Prostate gland (tissue), 2 donors: Measurements from ENCODE around the gene SKA3. TPM values are rescaled to one million over a fixed set of nuclear protein-coding genes. Genes with fewer than 3 reads are reported as not detected.

ENCODE experiments used
- DNase-seq: peaks from one replicate; pipeline ENCODE4 v3.0.0-alpha.2; 2019; ENCODE audit warnings: low spot score
- H3K27ac ChIP-seq, 2 donors: fragments of 200-600 bp; sonication (generic); 2 replicates each; pipeline ENCODE4 v1.5.1; 2017 to 2019
- H3K27me3 ChIP-seq: fragments of 200-600 bp; sonication (generic); replicated peaks from 2 replicates; pipeline ENCODE4 v1.5.1; 2019; ENCODE audit not compliant: insufficient read depth
- H3K36me3 ChIP-seq, 2 donors: fragments of 200-600 bp; sonication (generic); 1 replicate in 1 of 2; 2 replicates in 1 of 2; pipeline versions ENCODE4 v1.5.1 to v1.8.1; 2017 to 2019
- H3K4me1 ChIP-seq: fragments of 200-600 bp; sonication (generic); replicated peaks from 2 replicates; pipeline ENCODE4 v1.5.1; 2019
- H3K4me3 ChIP-seq, 2 donors: fragments of 200-600 bp; sonication (generic); 2 replicates each; pipeline ENCODE4 v1.5.1; 2017 to 2019
- H3K9me3 ChIP-seq: fragments of 200-600 bp; sonication (generic); 2 replicates; pipeline ENCODE4 v1.5.1; 2017
- POLR2A ChIP-seq: fragments of 450-650 bp; IDR thresholded peaks from one replicate; pipeline ENCODE4 v1.6.1; 2016; ENCODE audit warnings: antibody characterized with exemption, mild to moderate bottlenecking
- POLR2AphosphoS5 ChIP-seq: sonication (generic); formaldehyde crosslinking; IDR thresholded peaks from one replicate; pipeline ENCODE4 v1.6.1; 2017; ENCODE audit warnings: antibody characterized with exemption
- WGBS: methylation state at CpG from one replicate; pipeline ENCODE4 v1.1.5; 2018; 5-methylcytosine and 5-hydroxymethylcytosine counted together
- intact Hi-C: fragments of 100-400 bp; cut with DNase I; formaldehyde crosslinking; loops from one replicate; pipeline ENCODE4 v1.14.2; 2022
- total RNA-seq, 2 donors: library from RNA; depleted of rRNA; stranded (reverse); fragments of >200 nt; gene quantifications; one replicate each; pipeline ENCODE4 v1.1.0, GENCODE V29; 2016
- TF ChIP-seq, protein P1 (sequence below), 4 experiments: fragments of 200-600 bp in 2 of 4; fragments of 450-650 bp in 2 of 4; sonication (generic) in 2 of 4; IDR thresholded peaks; 1 replicate in 3 of 4; 2 replicates in 1 of 4; pipeline ENCODE4 v1.5.1; 2016 to 2019; ENCODE audit warnings: antibody characterized with exemption in 4 of 4, mild to moderate bottlenecking in 2 of 4, moderate library complexity in 2 of 4

The SKA3 gene
- total RNA-seq, 2 donors from 2014 or later: 0.59 to 4.3 TPM

DNA sequence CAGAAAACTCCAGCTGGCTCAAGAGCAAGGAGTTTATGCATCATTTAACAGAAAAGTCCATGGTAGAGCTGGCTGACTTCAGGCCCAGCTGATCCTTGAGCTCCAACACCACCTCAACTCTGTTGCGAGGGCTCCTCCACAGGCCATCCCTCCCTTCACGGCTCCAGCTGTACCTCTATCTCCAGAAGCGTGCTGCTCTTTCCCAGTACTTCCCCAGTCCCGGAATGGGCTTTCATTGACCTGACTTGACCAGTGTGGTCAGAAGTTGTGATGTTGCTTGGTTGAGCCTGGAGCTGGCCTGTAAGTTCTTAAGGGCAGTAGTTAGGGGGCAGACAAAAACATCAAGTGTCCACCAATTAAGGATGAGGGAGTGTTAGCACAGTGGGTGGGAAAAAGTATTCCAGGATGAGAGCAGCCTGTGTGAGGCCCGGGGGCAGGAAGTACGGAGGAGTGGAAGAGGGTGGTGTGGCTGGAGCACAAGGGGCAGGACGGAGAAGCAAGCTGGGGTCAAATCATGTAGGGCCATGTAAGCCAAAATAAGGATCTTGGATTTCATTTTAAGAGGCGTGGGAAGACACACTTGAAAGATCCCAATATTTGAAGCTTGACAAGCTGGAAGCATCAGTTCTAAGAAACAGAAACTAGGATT, 24.0 kb downstream of the SKA3 start:
- H3K9me3 ChIP-seq: no peaks in the 10 kb centered on the region
- no peaks in the 10 kb centered on the region for H3K27me3 ChIP-seq
- intact Hi-C loops: no loop called here
- TF ChIP-seq POLR2A (no peak), POLR2AphosphoS5 (no peak)
- TF ChIP-seq, protein P1, sequence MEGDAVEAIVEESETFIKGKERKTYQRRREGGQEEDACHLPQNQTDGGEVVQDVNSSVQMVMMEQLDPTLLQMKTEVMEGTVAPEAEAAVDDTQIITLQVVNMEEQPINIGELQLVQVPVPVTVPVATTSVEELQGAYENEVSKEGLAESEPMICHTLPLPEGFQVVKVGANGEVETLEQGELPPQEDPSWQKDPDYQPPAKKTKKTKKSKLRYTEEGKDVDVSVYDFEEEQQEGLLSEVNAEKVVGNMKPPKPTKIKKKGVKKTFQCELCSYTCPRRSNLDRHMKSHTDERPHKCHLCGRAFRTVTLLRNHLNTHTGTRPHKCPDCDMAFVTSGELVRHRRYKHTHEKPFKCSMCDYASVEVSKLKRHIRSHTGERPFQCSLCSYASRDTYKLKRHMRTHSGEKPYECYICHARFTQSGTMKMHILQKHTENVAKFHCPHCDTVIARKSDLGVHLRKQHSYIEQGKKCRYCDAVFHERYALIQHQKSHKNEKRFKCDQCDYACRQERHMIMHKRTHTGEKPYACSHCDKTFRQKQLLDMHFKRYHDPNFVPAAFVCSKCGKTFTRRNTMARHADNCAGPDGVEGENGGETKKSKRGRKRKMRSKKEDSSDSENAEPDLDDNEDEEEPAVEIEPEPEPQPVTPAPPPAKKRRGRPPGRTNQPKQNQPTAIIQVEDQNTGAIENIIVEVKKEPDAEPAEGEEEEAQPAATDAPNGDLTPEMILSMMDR (IDR thresholded peaks at IDR 0.05): no peak
- H3K36me3 ChIP-seq: no peaks in the 10 kb centered on the region
- H3K27ac ChIP-seq: no peak overlapping the region
- no peak overlapping the region for H3K4me3 ChIP-seq
- DNase-seq: no peak
- no peaks in the 10 kb centered on the region for H3K4me1 ChIP-seq
- 85% methylated on average over 8 of the region's 8 CpGs for WGBS

DNA sequence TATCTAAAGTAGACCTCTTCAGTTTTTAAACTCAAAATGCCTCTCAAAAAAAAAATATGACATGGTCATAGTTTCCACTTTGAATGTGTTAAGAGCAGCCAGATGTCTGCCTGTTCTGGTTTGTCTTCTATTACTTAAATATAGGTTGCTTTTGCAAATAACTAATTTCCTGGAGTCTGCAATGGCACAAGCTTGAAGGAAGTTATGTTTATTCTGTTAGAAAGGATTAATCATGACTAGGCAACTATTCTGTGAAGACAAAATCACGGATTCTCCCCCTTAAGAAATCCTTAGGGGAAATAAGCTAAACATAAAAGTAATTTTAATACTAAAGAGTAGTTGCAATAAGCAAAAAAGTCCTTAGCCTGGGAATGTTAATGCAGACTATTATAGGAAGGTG, 26.3 kb downstream of the SKA3 start:
- DNase-seq: no peak
- Histone ChIP-seq H3K4me1 (no peaks in the 10 kb centered on the region), H3K36me3 (no peaks in the 10 kb centered on the region), H3K9me3 (no peaks in the 10 kb centered on the region), H3K27ac (no peak overlapping the region), H3K4me3 (no peak overlapping the region), H3K27me3 (no peaks in the 10 kb centered on the region)
- WGBS: 85% methylated on average over 1 of the region's 1 CpG
- intact Hi-C loops: no loop called here
- TF ChIP-seq POLR2AphosphoS5 (no peak), POLR2A (no peak)
- TF ChIP-seq, protein P1 (IDR thresholded peaks at IDR 0.05): no peak

DNA sequence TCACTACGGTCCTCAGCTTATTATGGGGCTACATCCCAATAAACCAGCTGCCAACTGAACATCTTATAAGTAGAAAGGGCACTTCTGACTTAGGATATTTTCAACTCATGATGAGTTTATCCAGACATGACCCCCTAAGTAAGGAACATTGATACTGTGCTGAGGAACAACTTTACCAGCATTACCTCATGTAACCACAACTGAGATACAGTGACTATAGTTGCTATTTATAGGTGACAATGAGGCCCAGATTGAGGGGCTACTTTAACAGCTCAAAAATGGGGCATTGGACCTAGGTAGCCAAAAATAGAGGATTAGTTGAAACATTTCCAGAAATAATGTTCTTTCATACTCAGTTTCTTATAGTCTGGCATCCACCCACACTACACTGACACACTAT, 26.8 kb downstream of the SKA3 start:
- no peak for DNase-seq
- Histone ChIP-seq H3K9me3 (no peaks in the 10 kb centered on the region), H3K4me1 (no peaks in the 10 kb centered on the region), H3K4me3 (no peak overlapping the region), H3K27me3 (no peaks in the 10 kb centered on the region), H3K27ac (no peak overlapping the region), H3K36me3 (no peaks in the 10 kb centered on the region)
- intact Hi-C loops: no loop called here
- TF ChIP-seq POLR2AphosphoS5: no peak
- TF ChIP-seq POLR2A: no peak
- TF ChIP-seq, protein P1 (IDR thresholded peaks at IDR 0.05): no peak
- 67% methylated on average over 1 of the region's 1 CpG for WGBS

DNA sequence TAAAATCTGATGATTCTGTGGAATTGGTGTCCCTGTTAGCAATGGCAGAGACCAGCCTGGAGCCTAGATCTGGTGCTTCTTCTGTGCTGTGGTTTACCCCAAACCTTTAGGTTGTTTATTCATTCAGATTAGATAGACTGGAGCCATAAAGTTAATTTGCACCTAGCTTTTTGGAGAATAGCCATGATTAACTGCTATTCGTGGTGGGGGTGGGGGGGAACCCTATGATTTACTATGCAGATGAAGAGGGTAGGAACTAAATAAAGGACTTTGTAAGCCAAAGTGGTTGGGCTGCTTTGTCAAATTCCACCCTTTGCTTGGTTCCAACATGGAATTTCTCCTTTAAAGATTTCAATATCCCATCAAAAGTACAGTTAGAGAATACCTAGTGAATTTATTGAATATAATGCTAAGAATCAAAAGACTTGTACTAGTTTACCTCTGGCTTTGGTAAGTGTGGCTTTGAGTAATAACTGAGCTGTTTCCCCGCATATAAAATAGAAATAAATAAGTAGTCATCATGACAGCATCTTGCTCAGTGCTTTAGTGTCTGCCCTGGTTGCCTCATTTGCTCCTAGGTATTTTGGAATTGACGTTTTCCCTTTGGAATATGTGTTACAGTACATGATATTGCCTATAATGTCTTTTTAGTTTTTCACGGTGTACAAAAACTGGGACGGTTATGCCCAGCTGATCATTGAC, 27.6 kb downstream of the SKA3 start:
- Histone ChIP-seq H3K36me3 (no peaks in the 10 kb centered on the region), H3K27ac (no peak overlapping the region), H3K4me1 (no peaks in the 10 kb centered on the region), H3K27me3 (no peaks in the 10 kb centered on the region), H3K4me3 (no peak overlapping the region), H3K9me3 (no peaks in the 10 kb centered on the region)
- TF ChIP-seq POLR2AphosphoS5 (no peak), POLR2A (no peak)
- TF ChIP-seq, protein P1 (IDR thresholded peaks at IDR 0.05): no peak
- WGBS: 72% methylated on average over 5 of the region's 5 CpGs
- no peak for DNase-seq
- intact Hi-C loops: no loop called here

DNA sequence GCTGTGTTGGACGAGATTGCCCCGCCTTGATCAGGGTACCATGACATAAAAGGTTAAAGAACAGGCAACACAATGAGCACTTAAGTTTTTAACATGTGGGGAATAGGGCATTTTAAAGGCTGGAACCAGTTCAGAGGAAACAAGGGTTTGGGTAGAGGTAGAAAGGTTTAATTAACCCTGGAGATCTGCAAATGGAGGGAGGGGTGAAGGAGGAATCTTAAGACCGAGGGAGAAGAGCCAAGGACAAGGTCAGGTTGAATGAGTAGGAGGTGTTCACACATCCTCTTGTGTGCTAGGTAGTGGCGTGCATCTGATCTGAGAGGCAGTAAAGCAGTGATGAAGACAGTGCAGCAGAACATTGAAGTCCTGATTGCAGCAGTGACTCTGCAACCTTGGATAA, 28.5 kb downstream of the SKA3 start:
- no peaks in the 10 kb centered on the region for H3K4me1 ChIP-seq
- intact Hi-C loops: no loop called here
- WGBS: 86% methylated on average over 3 of the region's 4 CpGs
- no peaks in the 10 kb centered on the region for H3K27me3 ChIP-seq
- no peak overlapping the region for H3K4me3 ChIP-seq
- DNase-seq: no peak
- H3K36me3 ChIP-seq: no peaks in the 10 kb centered on the region
- TF ChIP-seq POLR2A (no peak), POLR2AphosphoS5 (no peak)
- TF ChIP-seq, protein P1 (IDR thresholded peaks at IDR 0.05): no peak
- no peaks in the 10 kb centered on the region for H3K9me3 ChIP-seq
- no peak overlapping the region for H3K27ac ChIP-seq
